ENCODE results near the gene IL4R. TPM values are rescaled to one million over a fixed set of nuclear protein-coding genes. Genes with fewer than 3 reads are reported as not detected.

The IL4R gene
- total RNA-seq, 1 experiment from 2014 or later: 25.1 TPM

GRCh38 chr16:27349276-27349675 lies 35.5 kb downstream of the IL4R start:
- Histone ChIP-seq H3K36me3 (ENCODE audit: low read depth, low read length) (peaks cover 14% of the 10 kb centered on the region), H2AFZ (ENCODE audit: low read length) (no peak overlapping the region), H3F3A (ENCODE audit: low read length, unreplicated experiment) (no peaks in the 10 kb centered on the region), H3K79me2 (ENCODE audit: low read length) (no peaks in the 10 kb centered on the region), H4K20me1 (ENCODE audit: low read length) (no peaks in the 10 kb centered on the region), H3K4me3 (ENCODE audit: low read length) (no peak overlapping the region), H3K27ac (ENCODE audit: low read length) (no peak overlapping the region), H3K4me2 (ENCODE audit: low read length) (no peak overlapping the region), H3K9me2 (replicated peaks; ENCODE audit: low read length) (no peaks in the 10 kb centered on the region), H3K27me3 (ENCODE audit: low read length) (no peaks in the 10 kb centered on the region), H3K9ac (ENCODE audit: low read length) (no peak overlapping the region), H3K4me1 (ENCODE audit: insufficient read depth, low read length) (no peaks in the 10 kb centered on the region), H3K9me3 (ENCODE audit: low read length) (no peaks in the 10 kb centered on the region)
- POLR2A ChIA-PET (ENCODE audit: unreplicated experiment): no interaction called here
- ATAC-seq: no peak
- CTCF ChIA-PET: no interaction called here
- BruUV-seq (replicated peaks): no TSS peak
- intact Hi-C loops (cut with micrococcal nuclease): no loop called here
- TF ChIP-seq EZH2 (IDR thresholded peaks at IDR 0.05; ENCODE audit: low read length, unreplicated experiment) (no peak), EZH2phosphoT487 (IDR thresholded peaks at IDR 0.05; ENCODE audit: borderline replicate concordance, low read length) (no peak)
- TF ChIP-seq, protein P1, sequence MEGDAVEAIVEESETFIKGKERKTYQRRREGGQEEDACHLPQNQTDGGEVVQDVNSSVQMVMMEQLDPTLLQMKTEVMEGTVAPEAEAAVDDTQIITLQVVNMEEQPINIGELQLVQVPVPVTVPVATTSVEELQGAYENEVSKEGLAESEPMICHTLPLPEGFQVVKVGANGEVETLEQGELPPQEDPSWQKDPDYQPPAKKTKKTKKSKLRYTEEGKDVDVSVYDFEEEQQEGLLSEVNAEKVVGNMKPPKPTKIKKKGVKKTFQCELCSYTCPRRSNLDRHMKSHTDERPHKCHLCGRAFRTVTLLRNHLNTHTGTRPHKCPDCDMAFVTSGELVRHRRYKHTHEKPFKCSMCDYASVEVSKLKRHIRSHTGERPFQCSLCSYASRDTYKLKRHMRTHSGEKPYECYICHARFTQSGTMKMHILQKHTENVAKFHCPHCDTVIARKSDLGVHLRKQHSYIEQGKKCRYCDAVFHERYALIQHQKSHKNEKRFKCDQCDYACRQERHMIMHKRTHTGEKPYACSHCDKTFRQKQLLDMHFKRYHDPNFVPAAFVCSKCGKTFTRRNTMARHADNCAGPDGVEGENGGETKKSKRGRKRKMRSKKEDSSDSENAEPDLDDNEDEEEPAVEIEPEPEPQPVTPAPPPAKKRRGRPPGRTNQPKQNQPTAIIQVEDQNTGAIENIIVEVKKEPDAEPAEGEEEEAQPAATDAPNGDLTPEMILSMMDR (conservative IDR thresholded peaks at IDR 0.05; ENCODE audit: low read depth, low read length): no peak
- no peak for DNase-seq

- H4K20me1 ChIP-seq (ENCODE audit: low read length): no peaks in the 10 kb centered on the region
- ATAC-seq: no peak
- intact Hi-C loops (cut with micrococcal nuclease): no loop called here
- H3K4me3 ChIP-seq (ENCODE audit: low read length): no peak overlapping the region
- peaks cover 16% of the 10 kb centered on the region for H3K36me3 ChIP-seq (ENCODE audit: low read depth, low read length)
- H2AFZ ChIP-seq (ENCODE audit: low read length): no peak overlapping the region
- H3K27ac ChIP-seq (ENCODE audit: low read length): no peak overlapping the region
- DNase-seq: no peak
- no peaks in the 10 kb centered on the region for H3K27me3 ChIP-seq (ENCODE audit: low read length)
- TF ChIP-seq EZH2 (IDR thresholded peaks at IDR 0.05; ENCODE audit: low read length, unreplicated experiment) (no peak), EZH2phosphoT487 (IDR thresholded peaks at IDR 0.05; ENCODE audit: borderline replicate concordance, low read length) (no peak)
- TF ChIP-seq, protein P1 (conservative IDR thresholded peaks at IDR 0.05; ENCODE audit: low read depth, low read length): no peak
- no TSS peak for BruUV-seq (replicated peaks)
- H3K9me2 ChIP-seq (replicated peaks; ENCODE audit: low read length): no peaks in the 10 kb centered on the region
- ChIA-PET POLR2A (ENCODE audit: unreplicated experiment) (no interaction called here), CTCF (no interaction called here)
- H3K9me3 ChIP-seq (ENCODE audit: low read length): no peaks in the 10 kb centered on the region
- no peak overlapping the region for H3K4me2 ChIP-seq (ENCODE audit: low read length)
- H3K4me1 ChIP-seq (ENCODE audit: insufficient read depth, low read length): no peaks in the 10 kb centered on the region
- no peaks in the 10 kb centered on the region for H3F3A ChIP-seq (ENCODE audit: low read length, unreplicated experiment)
- H3K79me2 ChIP-seq (ENCODE audit: low read length): no peaks in the 10 kb centered on the region
- no peak overlapping the region for H3K9ac ChIP-seq (ENCODE audit: low read length)
Measured at GRCh38 chr16:27350006-27350405, 36.2 kb downstream of the IL4R start.

GRCh38 chr16:27351989-27352388 lies 38.2 kb downstream of the IL4R start:
- CTCF ChIA-PET: no interaction called here
- Histone ChIP-seq H3K27ac (ENCODE audit: low read length) (no peak overlapping the region), H3K9me2 (replicated peaks; ENCODE audit: low read length) (no peaks in the 10 kb centered on the region), H3K4me1 (ENCODE audit: insufficient read depth, low read length) (no peaks in the 10 kb centered on the region), H3K4me3 (ENCODE audit: low read length) (no peak overlapping the region), H3K79me2 (ENCODE audit: low read length) (no peaks in the 10 kb centered on the region), H2AFZ (ENCODE audit: low read length) (no peak overlapping the region), H4K20me1 (ENCODE audit: low read length) (no peaks in the 10 kb centered on the region), H3K9me3 (ENCODE audit: low read length) (no peaks in the 10 kb centered on the region), H3K27me3 (ENCODE audit: low read length) (no peaks in the 10 kb centered on the region), H3K4me2 (ENCODE audit: low read length) (no peak overlapping the region), H3F3A (ENCODE audit: low read length, unreplicated experiment) (no peaks in the 10 kb centered on the region), H3K9ac (ENCODE audit: low read length) (no peak overlapping the region), H3K36me3 (ENCODE audit: low read depth, low read length) (peaks cover 16% of the 10 kb centered on the region)
- BruUV-seq (replicated peaks): no TSS peak
- TF ChIP-seq, protein P1 (conservative IDR thresholded peaks at IDR 0.05; ENCODE audit: low read depth, low read length): no peak
- TF ChIP-seq EZH2phosphoT487 (IDR thresholded peaks at IDR 0.05; ENCODE audit: borderline replicate concordance, low read length): no peak
- TF ChIP-seq EZH2 (IDR thresholded peaks at IDR 0.05; ENCODE audit: low read length, unreplicated experiment): no peak
- no peak for ATAC-seq
- intact Hi-C loops (cut with micrococcal nuclease): no loop called here
- POLR2A ChIA-PET (ENCODE audit: unreplicated experiment): no interaction called here
- DNase-seq: no peak

Data from PC-3 (cell line).